Tibial nerve (tissue), 3 donors: Measurements from ENCODE around the gene BAIAP2L1.

ENCODE experiments used
- CTCF ChIP-seq, 5 experiments: fragments of 200-600 bp in 3 of 5; fragments of 450-650 bp in 2 of 5; sonication (generic) in 3 of 5; IDR thresholded peaks; one replicate each; pipeline ENCODE4 v1.5.1; 2016 to 2019; ENCODE audit warnings: antibody characterized with exemption in 5 of 5, mild to moderate bottlenecking in 3 of 5, moderate library complexity in 2 of 5
- POLR2A ChIP-seq, 2 donors: fragments of 450-650 bp; IDR thresholded peaks; one replicate each; pipeline ENCODE4 v1.6.1; 2017; ENCODE audit warnings: antibody characterized with exemption in 2 of 2, mild to moderate bottlenecking in 2 of 2, moderate library complexity in 2 of 2

- TF ChIP-seq CTCF (IDR thresholded peaks at IDR 0.05): no peak
- no peak for TF ChIP-seq POLR2A (IDR thresholded peaks at IDR 0.05)
These were observed 9.0 kb upstream of the BAIAP2L1 start for GRCh38 chr7:98409843-98410242.
